Muscle of arm (tissue), 12 donors: Measurements from ENCODE around the gene RAB35. TPM values are rescaled to one million over a fixed set of nuclear protein-coding genes. Genes with fewer than 3 reads are reported as not detected.
A peak's percentile ranks its signal among the peaks of the same experiment; 100 is the strongest.

Source experiments
- DNase-seq: peaks from one replicate; pipeline ENCODE4 v3.0.0-alpha.2; 2013
- polyA plus RNA-seq, 12 donors: library from polyadenylated mRNA; unstranded; fragments of 120-200 nt; gene quantifications; one replicate each; pipeline ENCODE4 v1.2.1, GENCODE V29; 2013; ENCODE audit not compliant: insufficient read length in 12 of 12

RAB35 gene
- polyA plus RNA-seq, 12 donors = 22.1 to 52.8 (median 30.8) TPM; not detected in 1

- no peak for DNase-seq
Measured at GRCh38 chr12:120136093-120136770, 19.7 kb upstream of the RAB35 start.

GRCh38 chr12:120134307-120134980 lies 17.9 kb upstream of the RAB35 start:
- no peak for DNase-seq

GRCh38 chr12:120132863-120133385 lies 16.4 kb upstream of the RAB35 start:
- no peak for DNase-seq

DNA sequence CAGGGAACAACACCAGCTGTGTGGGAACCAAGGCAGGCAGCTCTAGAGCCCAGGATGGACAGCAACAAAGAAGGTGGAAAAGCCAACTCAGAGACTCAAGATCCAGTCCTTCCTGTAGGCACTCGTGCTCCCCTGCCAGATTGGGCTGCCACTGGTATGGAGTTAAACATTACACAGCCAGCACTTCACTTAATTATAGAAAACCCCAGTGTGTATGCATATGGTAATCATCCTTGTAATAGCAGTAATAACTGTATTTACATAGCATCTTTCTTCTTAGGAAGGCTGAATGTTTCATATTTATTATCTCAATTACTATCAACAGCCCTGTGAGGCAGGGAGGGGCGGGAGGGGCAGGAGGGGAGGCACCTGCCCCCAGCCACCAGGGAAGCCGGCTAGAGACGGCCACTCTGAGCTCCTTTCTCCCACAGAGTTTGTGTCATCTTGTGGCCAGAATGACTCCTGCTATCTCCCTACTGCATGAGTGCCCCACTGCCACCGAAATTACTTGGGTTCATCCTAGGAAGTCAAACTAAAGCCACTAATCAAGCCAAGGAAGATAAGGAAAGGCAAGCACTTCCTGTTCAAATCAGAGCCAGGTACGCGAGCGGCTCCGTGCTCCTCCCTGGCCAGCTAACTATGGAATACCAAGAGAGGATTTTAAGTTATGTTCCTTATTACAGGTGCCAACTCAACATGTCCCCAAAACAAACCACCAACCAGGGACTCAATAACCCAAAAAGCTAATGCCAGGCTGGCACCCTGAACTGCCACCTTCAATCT lies 15.7 kb upstream of the RAB35 start:
- DNase-seq = no peak

DNA sequence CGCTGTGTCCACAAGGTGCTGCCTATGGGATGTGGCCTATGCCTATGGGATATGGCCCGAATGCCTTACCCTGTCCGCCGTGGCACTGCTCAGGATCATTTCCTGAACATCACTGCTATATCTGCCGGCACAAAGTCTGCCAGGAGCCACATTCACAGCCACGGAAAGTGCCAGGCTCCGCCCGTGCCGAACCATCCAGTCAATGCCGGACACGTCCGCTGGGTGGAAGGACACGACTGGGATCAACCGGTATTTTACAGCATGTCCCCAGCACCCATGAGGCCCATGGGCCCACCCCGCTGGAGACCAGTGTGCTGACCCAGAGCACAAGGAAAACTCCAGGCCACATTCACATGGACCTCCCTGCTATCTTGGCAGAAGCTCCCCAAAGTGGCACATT lies 14.6 kb upstream of the RAB35 start:
- no peak for DNase-seq

DNA sequence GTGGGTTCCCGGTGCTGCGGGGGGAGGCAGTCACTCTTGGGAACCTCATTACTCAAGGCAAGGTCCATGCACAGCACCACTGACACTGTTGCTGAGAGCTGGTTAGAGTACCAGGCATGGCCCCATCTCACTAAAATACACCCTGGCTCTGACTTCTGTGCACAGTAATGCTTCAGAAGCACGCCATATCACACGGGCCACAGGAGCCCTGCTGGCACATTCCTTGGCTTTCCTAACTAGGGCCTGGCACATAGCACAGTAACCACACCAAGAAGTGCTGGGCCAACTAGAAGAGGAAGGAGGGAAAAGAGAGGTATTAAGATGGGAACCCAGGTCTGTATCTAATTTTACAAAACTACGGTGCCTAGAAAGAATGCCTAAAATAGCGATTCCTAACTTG lies 13.5 kb upstream of the RAB35 start:
- no peak for DNase-seq

DNA sequence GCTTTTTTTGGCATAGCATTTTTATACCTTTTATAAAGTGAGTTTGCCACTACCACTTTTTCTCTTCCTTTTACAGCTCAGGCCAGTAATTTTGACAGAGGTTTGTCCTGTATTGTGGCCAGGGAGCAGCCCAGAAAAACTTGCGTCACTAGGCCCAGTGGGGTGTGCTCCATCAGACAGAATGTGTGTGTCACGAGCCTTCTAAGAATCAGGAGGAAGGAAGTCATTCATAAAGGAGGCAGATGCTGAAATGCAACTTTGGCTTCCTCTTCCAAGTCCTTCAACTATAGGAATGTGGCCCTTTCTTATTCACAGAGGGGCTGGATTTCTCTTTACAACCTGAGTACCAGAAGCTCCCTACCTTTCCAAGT lies 10.1 kb upstream of the RAB35 start:
- DNase-seq = peak; percentile 15

DNA sequence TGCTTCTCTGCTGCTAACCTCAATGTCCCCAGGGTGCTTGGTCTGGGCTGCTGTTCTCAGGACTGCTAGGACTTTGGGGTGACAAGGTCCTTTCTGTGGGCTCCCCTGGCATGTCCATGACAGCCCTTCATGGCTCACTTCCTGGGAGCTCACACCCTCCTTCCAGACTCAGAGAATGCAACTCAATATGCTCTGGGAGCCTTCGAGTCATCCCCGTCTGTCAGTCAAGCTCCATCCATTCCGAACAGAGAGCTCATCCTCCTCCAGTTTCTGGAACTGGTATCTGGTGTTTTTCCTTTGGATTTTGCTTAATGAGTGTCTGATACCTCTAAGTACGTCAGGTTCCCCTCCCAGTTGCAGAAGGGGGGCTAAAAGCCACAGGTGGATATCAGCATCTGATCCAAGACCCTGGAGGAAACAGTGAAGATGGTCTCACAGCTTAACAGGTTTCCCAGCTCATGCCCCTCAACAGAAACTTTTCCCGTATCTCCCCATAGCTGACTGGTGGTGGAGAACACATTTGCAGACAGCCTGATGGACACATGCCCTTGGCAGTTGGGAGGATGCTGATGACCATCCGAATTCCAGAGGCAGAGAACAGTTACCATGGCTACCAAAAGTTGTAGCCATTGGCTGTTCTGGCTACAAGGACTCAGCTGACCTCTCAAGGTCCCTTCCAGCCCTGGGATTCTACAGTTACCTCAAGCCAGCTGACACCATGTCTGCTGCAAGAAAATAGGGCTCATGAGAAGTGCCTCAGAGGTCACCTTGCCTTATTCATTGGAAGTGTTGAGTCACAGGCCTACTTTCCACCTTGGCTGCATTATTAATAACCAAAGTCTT lies 9.5 kb upstream of the RAB35 start:
- DNase-seq = no peak

DNA sequence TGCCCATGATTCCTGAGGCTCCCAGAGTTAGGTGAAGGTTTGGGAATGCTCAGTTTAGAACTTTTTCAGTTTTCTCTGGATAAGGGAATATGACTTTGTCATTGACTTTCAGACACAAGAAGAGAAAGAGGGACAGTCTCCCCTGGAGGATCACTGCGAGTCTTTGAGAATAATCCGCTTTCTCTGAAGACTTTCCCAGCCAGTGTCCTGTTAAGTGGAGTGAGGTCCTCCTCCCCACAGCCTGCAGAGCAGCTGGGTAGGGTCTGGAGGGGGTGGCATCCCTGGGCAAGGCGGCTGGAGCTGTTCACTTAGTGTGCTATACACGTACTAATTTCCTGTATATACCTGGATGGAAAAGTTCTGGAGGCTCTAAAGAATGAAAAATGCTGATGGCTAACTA lies 8.5 kb upstream of the RAB35 start:
- no peak for DNase-seq

DNA sequence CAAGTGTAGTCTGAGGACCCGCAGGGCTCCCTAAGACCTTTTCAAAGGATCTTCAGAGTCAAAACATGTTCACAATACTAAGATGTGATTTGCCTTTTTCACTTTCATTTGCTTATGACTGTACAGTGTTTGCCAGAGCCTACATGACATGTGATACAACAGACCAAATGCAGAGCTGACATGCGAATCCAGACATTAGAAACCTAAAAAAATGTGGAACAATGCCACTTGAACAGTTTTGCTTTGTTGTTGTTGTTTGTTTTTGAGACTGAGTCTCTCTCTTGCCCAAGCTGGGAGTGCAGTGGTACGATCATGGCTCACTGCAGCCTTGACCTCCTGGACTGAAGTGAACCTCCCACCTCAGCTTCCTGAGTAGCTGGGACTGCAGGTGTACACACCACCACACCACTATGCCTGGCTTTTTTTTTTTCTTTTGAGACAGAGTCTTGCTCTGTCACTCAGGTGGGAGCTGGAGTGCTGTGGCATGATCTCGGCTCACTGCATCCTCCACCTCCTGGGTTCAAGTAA lies 5.3 kb upstream of the RAB35 start:
- no peak for DNase-seq

- DNase-seq = no peak
Measured at GRCh38 chr12:120121343-120121742, 4.8 kb upstream of the RAB35 start.

DNA sequence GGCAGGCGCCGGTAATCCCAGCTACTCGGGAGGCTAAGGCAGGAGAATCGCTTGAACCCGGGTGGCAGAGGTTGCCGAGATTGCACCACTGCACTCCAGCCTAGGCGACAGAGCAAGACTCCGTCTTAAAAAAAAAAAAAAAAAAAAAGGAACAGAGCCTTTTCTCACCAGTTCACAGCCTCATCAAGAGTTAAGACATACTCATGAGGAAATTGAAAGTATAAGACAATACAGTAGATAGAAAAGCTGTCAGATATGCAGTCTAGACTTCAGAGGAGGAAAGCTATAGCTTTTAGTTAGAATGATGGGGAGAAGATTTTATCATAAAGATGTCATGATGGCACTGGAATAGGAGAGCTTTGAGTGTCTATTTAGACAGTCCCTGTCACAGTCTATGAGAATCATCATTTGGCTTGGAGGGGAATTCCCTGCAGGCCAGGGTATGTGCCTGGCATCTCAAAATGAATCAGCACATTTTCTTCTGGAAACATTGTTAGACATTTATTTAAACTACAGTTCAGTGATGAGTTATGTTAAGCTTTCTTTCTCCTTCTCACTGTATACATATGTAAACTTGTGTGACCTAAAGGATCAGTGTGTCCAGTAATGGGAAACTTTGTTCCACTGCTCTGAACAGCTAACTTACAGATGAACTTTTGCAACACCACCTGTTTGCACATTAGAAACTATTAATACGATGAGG lies 2.9 kb upstream of the RAB35 start:
- DNase-seq = no peak

GRCh38 chr12:120118321-120119061 lies 1.9 kb upstream of the RAB35 start:
- DNase-seq = no peak

GRCh38 chr12:120117961-120118320 lies 1.4 kb upstream of the RAB35 start:
- DNase-seq = no peak

- peak; percentile 92 for DNase-seq
Measured at GRCh38 chr12:120116792-120117651, 469 bp upstream of the RAB35 start.

- DNase-seq = no peak
Measured at GRCh38 chr12:120115692-120116440, 687 bp downstream of the RAB35 start.

- DNase-seq = no peak
Measured at GRCh38 chr12:120115066-120115465, 1.5 kb downstream of the RAB35 start.
